Measurements from ENCODE around the gene ST3GAL2. TPM values are rescaled to one million over a fixed set of nuclear protein-coding genes. Genes with fewer than 3 reads are reported as not detected.

The ST3GAL2 gene
- total RNA-seq, 1 donor from 2014 or later: 23.3 TPM

- H3K4me3 ChIP-seq (ENCODE audit: low read depth, low read length): no peak overlapping the region
- TF ChIP-seq, protein P1, sequence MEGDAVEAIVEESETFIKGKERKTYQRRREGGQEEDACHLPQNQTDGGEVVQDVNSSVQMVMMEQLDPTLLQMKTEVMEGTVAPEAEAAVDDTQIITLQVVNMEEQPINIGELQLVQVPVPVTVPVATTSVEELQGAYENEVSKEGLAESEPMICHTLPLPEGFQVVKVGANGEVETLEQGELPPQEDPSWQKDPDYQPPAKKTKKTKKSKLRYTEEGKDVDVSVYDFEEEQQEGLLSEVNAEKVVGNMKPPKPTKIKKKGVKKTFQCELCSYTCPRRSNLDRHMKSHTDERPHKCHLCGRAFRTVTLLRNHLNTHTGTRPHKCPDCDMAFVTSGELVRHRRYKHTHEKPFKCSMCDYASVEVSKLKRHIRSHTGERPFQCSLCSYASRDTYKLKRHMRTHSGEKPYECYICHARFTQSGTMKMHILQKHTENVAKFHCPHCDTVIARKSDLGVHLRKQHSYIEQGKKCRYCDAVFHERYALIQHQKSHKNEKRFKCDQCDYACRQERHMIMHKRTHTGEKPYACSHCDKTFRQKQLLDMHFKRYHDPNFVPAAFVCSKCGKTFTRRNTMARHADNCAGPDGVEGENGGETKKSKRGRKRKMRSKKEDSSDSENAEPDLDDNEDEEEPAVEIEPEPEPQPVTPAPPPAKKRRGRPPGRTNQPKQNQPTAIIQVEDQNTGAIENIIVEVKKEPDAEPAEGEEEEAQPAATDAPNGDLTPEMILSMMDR (conservative IDR thresholded peaks at IDR 0.05; ENCODE audit: low read depth, low read length): no peak
- DNase-seq (ENCODE audit: low read depth): no peak
Measured at GRCh38 chr16:70434484-70435260, 4.2 kb downstream of the ST3GAL2 start.

DNA sequence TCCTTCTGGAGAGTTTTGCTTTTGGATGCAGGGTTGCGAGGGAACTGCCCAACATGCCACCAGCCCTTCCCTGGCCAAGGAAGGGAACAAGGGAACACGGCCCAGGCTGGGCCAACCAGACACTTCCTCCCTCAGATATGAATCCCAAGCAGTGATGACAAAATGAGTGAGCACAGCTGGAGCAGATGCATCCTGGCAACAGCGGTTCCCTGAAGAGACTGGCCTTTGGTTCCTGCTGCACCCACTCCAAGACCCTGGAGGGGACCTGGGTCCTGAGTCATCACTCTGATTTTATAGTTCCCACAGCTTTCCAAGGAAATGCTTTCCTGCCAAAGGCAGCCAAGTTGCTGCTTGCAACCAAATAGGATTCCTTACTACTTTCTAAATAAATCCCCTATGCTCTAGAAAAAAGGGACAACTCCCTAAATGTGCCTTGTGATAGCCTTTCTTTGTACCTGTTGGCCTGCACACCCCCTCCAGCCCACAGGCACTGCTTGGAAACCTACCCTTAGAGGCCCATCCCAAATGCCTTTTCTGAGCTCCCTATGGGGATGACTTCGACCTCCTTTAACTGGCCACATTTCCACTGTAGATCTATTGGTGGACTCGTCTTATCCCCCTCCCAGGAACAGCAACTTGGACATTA, 5.3 kb downstream of the ST3GAL2 start:
- TF ChIP-seq, protein P1 (conservative IDR thresholded peaks at IDR 0.05; ENCODE audit: low read depth, low read length): no peak
- no peak for DNase-seq (ENCODE audit: low read depth)
- no peak overlapping the region for H3K4me3 ChIP-seq (ENCODE audit: low read depth, low read length)

- no peak overlapping the region for H3K4me3 ChIP-seq (ENCODE audit: low read depth, low read length)
- TF ChIP-seq, protein P1 (conservative IDR thresholded peaks at IDR 0.05; ENCODE audit: low read depth, low read length): no peak
- no peak for DNase-seq (ENCODE audit: low read depth)
Measured at GRCh38 chr16:70432723-70433457, 6.0 kb downstream of the ST3GAL2 start.

DNA sequence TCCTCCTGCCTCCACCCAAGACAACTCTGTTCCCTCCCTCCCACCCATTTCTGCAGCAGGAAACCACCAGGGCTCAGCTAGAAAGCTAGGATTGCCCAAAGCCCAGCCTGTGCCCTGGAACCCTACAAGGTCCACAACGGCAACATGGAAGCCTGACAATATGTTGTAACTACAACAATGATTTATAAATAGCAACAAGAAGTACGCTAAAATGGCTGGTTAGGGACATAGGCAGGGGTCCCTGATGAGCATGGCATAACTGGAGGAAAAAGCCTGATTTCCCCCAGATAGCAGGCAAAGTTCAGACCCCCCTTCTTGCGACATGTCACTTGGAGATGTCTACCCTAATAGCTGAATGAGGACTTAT, 6.6 kb downstream of the ST3GAL2 start:
- TF ChIP-seq, protein P1 (conservative IDR thresholded peaks at IDR 0.05; ENCODE audit: low read depth, low read length): no peak
- no peak overlapping the region for H3K4me3 ChIP-seq (ENCODE audit: low read depth, low read length)
- DNase-seq (ENCODE audit: low read depth): no peak

DNA sequence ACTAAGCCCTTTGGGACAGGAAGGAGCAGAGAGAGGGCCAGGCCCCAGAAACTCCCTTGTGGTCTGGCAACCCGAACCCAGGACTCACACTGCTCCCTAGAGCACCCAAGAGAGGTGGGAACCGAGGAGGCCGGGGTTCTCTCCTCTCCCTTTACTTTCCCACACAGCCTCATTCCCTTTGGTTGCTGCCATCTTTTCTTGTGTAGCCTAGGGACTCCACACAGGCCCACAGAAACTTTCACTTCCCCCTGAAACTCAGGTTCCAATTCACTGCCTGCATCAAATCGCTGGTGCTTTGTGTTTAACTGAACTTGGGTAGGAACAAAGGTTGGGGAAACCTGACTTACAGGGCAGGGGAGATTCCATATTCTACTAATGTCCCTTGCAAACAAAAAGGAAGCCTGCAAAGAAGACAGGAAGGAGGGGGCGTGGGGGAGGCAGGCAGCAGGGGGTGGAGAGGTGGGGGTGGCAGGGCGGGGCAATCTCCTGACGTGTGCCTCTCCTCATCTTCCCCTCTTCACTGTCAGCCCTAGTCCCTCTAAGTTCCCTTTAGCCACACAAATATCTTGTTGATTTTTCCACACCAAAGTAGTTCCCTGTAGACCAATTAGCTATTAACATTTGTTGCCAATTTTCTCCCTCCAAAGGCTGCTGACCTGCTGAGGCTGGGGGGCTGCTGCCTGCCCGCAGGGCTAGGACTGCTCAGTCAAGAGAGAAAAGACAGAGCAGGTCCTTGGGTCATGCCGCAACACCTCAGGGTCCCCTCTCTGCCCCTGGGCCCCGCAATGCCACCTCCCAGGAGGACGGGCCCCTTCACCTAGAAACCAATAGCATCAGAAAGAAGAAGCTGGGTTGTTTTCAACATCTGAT, 8.0 kb downstream of the ST3GAL2 start:
- H3K4me3 ChIP-seq (ENCODE audit: low read depth, low read length): no peak overlapping the region
- TF ChIP-seq, protein P1 (conservative IDR thresholded peaks at IDR 0.05; ENCODE audit: low read depth, low read length): no peak
- DNase-seq (ENCODE audit: low read depth): no peak

DNA sequence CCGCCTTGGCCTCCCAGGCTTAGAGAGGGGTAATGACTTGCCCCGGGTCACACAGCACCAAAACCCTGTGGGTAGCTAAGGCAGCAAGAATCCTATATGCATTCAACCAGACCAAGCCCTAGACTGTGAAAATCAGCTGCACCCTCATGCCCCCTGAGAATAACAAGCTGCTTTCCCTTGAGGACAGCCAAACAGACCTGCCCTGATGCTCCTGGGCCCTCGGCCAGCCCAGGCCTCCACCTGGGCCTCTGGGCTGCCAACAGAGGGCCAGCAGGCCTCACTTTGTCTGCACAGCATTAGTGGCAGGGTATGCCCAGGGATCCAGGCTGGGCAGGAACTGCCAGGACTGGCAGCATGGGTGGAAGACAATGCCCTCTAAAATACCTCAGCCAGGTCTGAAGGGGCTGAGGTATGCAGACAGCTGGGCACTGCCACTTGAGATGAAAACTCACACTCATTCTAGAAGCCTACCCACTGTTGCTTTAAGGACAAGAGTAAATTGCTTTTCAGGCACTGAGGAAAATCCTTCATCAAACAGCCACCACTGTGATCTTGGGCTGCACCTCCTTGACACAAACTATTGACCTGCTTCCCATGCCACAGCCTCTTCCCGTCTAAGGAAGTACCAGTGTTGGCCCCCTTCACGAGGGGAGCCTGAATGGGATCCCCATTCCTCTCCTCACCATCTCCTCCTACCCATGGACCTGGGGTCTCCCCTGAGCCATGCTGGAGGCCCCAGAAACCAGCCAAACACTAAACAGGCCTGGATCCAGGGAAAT, 8.8 kb downstream of the ST3GAL2 start:
- TF ChIP-seq, protein P1 (conservative IDR thresholded peaks at IDR 0.05; ENCODE audit: low read depth, low read length): no peak
- no peak for DNase-seq (ENCODE audit: low read depth)
- no peak overlapping the region for H3K4me3 ChIP-seq (ENCODE audit: low read depth, low read length)
